ENCODE results near the gene TSEN2. TPM values are rescaled to one million over a fixed set of nuclear protein-coding genes. Genes with fewer than 3 reads are reported as not detected.

TSEN2 gene
- total RNA-seq, 1 experiment from 2014 or later: 35.5 TPM

DNA sequence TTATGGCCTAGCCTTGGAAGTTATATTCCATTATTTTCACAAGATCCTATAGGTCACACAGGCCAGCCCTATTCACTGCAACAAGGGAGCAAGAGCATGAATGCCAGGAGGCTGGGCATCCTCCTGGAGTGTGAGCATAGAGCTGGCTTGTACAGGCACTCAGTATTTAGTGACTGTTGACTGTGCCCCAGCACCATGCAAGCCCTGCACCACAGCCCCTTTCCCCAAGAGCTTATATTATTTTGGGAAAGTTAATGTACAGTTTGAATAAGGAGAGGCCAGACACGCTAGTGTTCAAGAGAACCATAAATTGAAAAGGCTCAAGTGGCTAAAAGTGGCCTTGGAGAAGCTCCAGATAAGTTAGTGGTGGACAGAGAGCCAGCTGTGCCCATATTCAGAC lies 32.3 kb upstream of the TSEN2 start:
- Histone ChIP-seq H3K4me1 (ENCODE audit: control insufficient read depth in 1 of 2, insufficient read depth in 2 of 2, low read length in 2 of 2) (peaks cover 5 to 25% of the 10 kb centered on the region in 2 experiments; a peak in 3 of 4 replicates), H3K27me3 (ENCODE audit: insufficient read depth, low read length) (no peaks in the 10 kb centered on the region), H2AFZ (ENCODE audit: low read depth, low read length, poor library complexity, severe bottlenecking) (no peak overlapping the region), H3K9ac (ENCODE audit: low read length) (no peak overlapping the region), H3K79me2 (ENCODE audit: insufficient read depth, low read length) (no peaks in the 10 kb centered on the region), H3K36me3 (ENCODE audit: control insufficient read depth in 1 of 2, insufficient read depth in 2 of 2, low read length in 2 of 2) (no peaks in the 10 kb centered on the region), H3K9me3 (ENCODE audit: control insufficient read depth in 1 of 2, insufficient read depth in 1 of 2, low read depth in 1 of 2, low read length in 2 of 2) (no peaks in the 10 kb centered on the region), H3K4me3 (replicated peaks in 1 of 2; ENCODE audit: low read depth in 1 of 2, low read length in 2 of 2) (no peak overlapping the region), H3K27ac (ENCODE audit: low read depth, low read length) (no peak overlapping the region), H3K4me2 (ENCODE audit: low read length) (no peak overlapping the region), H3K9me2 (ENCODE audit: insufficient read depth) (no peaks in the 10 kb centered on the region), H4K20me1 (ENCODE audit: insufficient read depth) (no peaks in the 10 kb centered on the region)
- DNase-seq (ENCODE audit: low read depth, low spot score) (no peak), ATAC-seq (no peak)
- TF ChIP-seq JUND (IDR thresholded peaks at IDR 0.05): no peak
- no peak for TF ChIP-seq EGR1 (IDR thresholded peaks at IDR 0.05; ENCODE audit: low read depth)
- TF ChIP-seq SRF (IDR thresholded peaks at IDR 0.05; ENCODE audit: low read depth): no peak
- no peak for TF ChIP-seq SIN3A (IDR thresholded peaks at IDR 0.05; ENCODE audit: low read depth)
- no peak for TF ChIP-seq ZFX (IDR thresholded peaks at IDR 0.05)
- no peak for TF ChIP-seq ZNF274 (IDR thresholded peaks at IDR 0.05; ENCODE audit: low read depth, low read length)
- no peak for TF ChIP-seq ELF1 (IDR thresholded peaks at IDR 0.05; ENCODE audit: borderline replicate concordance, low read depth)
- TF ChIP-seq EZH2 (IDR thresholded peaks at IDR 0.05): no peak
- no peak for TF ChIP-seq CEBPB (IDR thresholded peaks at IDR 0.05; ENCODE audit: low read depth)
- TF ChIP-seq, protein P1, sequence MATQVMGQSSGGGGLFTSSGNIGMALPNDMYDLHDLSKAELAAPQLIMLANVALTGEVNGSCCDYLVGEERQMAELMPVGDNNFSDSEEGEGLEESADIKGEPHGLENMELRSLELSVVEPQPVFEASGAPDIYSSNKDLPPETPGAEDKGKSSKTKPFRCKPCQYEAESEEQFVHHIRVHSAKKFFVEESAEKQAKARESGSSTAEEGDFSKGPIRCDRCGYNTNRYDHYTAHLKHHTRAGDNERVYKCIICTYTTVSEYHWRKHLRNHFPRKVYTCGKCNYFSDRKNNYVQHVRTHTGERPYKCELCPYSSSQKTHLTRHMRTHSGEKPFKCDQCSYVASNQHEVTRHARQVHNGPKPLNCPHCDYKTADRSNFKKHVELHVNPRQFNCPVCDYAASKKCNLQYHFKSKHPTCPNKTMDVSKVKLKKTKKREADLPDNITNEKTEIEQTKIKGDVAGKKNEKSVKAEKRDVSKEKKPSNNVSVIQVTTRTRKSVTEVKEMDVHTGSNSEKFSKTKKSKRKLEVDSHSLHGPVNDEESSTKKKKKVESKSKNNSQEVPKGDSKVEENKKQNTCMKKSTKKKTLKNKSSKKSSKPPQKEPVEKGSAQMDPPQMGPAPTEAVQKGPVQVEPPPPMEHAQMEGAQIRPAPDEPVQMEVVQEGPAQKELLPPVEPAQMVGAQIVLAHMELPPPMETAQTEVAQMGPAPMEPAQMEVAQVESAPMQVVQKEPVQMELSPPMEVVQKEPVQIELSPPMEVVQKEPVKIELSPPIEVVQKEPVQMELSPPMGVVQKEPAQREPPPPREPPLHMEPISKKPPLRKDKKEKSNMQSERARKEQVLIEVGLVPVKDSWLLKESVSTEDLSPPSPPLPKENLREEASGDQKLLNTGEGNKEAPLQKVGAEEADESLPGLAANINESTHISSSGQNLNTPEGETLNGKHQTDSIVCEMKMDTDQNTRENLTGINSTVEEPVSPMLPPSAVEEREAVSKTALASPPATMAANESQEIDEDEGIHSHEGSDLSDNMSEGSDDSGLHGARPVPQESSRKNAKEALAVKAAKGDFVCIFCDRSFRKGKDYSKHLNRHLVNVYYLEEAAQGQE (IDR thresholded peaks at IDR 0.05; ENCODE audit: low read depth): no peak
- no peak for TF ChIP-seq EZH2phosphoT487 (IDR thresholded peaks at IDR 0.05; ENCODE audit: borderline replicate concordance)
- TF ChIP-seq, protein P2, sequence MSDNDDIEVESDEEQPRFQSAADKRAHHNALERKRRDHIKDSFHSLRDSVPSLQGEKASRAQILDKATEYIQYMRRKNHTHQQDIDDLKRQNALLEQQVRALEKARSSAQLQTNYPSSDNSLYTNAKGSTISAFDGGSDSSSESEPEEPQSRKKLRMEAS (IDR thresholded peaks at IDR 0.05): no peak
- no peak for TF ChIP-seq YY1 (IDR thresholded peaks at IDR 0.05; ENCODE audit: extremely low read depth, insufficient replicate concordance, low read depth, low read length)
- TF ChIP-seq, protein P3, sequence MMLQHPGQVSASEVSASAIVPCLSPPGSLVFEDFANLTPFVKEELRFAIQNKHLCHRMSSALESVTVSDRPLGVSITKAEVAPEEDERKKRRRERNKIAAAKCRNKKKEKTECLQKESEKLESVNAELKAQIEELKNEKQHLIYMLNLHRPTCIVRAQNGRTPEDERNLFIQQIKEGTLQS (IDR thresholded peaks at IDR 0.05): no peak
- TF ChIP-seq, protein P4, sequence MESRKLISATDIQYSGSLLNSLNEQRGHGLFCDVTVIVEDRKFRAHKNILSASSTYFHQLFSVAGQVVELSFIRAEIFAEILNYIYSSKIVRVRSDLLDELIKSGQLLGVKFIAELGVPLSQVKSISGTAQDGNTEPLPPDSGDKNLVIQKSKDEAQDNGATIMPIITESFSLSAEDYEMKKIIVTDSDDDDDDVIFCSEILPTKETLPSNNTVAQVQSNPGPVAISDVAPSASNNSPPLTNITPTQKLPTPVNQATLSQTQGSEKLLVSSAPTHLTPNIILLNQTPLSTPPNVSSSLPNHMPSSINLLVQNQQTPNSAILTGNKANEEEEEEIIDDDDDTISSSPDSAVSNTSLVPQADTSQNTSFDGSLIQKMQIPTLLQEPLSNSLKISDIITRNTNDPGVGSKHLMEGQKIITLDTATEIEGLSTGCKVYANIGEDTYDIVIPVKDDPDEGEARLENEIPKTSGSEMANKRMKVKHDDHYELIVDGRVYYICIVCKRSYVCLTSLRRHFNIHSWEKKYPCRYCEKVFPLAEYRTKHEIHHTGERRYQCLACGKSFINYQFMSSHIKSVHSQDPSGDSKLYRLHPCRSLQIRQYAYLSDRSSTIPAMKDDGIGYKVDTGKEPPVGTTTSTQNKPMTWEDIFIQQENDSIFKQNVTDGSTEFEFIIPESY (IDR thresholded peaks at IDR 0.05; ENCODE audit: extremely low read depth, insufficient replicate concordance, low read length): no peak
- no peak for TF ChIP-seq POLR2A (IDR thresholded peaks at IDR 0.05; ENCODE audit: borderline replicate concordance, extremely low read depth, insufficient read depth, insufficient read length)
- TF ChIP-seq TCF7L2 (IDR thresholded peaks at IDR 0.05; ENCODE audit: borderline replicate concordance, extremely low read depth, insufficient read depth, insufficient read length): no peak
- RAD21 ChIA-PET (ENCODE audit: low non-redundant PET in 1 of 2, low total read pairs in 2 of 2, uncharacterized antibody in 2 of 2, unreplicated experiment in 2 of 2): no interaction called here
- BruUV-seq (replicated peaks): no TSS peak
- CTCF ChIA-PET: no interaction called here
- POLR2A ChIA-PET: no interaction called here
- intact Hi-C loops (cut with micrococcal nuclease): no loop called here

Measured in HCT116 (cell line).